ENCODE data around the gene ZDHHC1.

DNA sequence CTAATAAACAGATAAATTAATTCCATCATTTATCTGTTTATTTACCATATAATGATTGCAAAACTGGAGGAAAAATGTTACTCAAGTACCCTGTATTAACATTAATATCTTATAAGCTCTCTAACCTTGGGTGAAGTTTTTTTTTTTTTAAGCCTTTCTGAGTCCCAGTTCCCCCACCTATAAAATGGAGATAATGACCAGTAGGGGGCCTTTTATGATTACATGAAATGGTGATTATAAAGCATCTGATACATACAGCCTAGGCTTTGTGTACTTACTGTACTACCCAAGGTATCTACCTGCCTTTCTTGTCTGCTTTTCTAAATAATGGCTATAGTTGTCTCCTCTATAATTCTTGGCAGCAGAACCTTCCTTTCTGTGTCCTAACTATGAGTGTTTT, 67.1 kb downstream of the ZDHHC1 start:
- TF ChIP-seq GATA2 (IDR thresholded peaks at IDR 0.05; ENCODE audit: low read depth, low read length): no peak
- no peak for TF ChIP-seq GATA3 (IDR thresholded peaks at IDR 0.05; ENCODE audit: low read depth, low read length)
